Activated CD4-positive, alpha-beta T cell treated with anti-CD3 and anti-CD28 coated beads, Interleukin-2, amount 50 U/mL, for 1 hour (primary cell): ENCODE results near the gene PCLO.
"Not testable (repeated sequence)": the region's sequence is repeated elsewhere in the genome, so short reads cannot be mapped to it uniquely, and the experiment has no call there.

Experiments
- DNase-seq: peaks from one replicate; pipeline ENCODE4 v3.0.0-alpha.2; 2020

Gene PCLO

GRCh38 chr7:83130623-83131545, 31.8 kb downstream of the PCLO start:
- DNase-seq: no peak

GRCh38 chr7:83130191-83130590, 32.5 kb downstream of the PCLO start:
- no peak for DNase-seq

- DNase-seq: no peak
Observed at GRCh38 chr7:83119494-83119893, 43.2 kb downstream of the PCLO start.

GRCh38 chr7:83119026-83119382, 43.7 kb downstream of the PCLO start:
- no peak for DNase-seq

- no peak for DNase-seq
Observed at GRCh38 chr7:83118347-83119025, 44.2 kb downstream of the PCLO start.

GRCh38 chr7:83117466-83117865, 45.2 kb downstream of the PCLO start:
- DNase-seq: no peak

- DNase-seq: no peak
Observed at GRCh38 chr7:83111391-83111790, 51.3 kb downstream of the PCLO start.

- DNase-seq: no peak
Observed at GRCh38 chr7:83109352-83109751, 53.3 kb downstream of the PCLO start.

GRCh38 chr7:83105948-83106347, 56.7 kb downstream of the PCLO start:
- DNase-seq: no peak

GRCh38 chr7:83105063-83105462, 57.6 kb downstream of the PCLO start:
- DNase-seq: no peak

GRCh38 chr7:83101530-83101929, 61.2 kb downstream of the PCLO start:
- DNase-seq: no peak

GRCh38 chr7:83096065-83096580, 66.6 kb downstream of the PCLO start:
- no peak for DNase-seq

- no peak for DNase-seq
Observed at GRCh38 chr7:83085299-83085698, 77.4 kb downstream of the PCLO start.

- DNase-seq: not testable (repeated sequence)
Observed at GRCh38 chr7:83079879-83080278, 82.8 kb downstream of the PCLO start.

GRCh38 chr7:83077328-83077727, 85.4 kb downstream of the PCLO start:
- no peak for DNase-seq

GRCh38 chr7:83072576-83073517, 89.8 kb downstream of the PCLO start:
- DNase-seq: no peak

- DNase-seq: no peak
Observed at GRCh38 chr7:83065714-83066113, 97.0 kb downstream of the PCLO start.

- no peak for DNase-seq
Observed at GRCh38 chr7:83060218-83060617, 102.5 kb downstream of the PCLO start.

- no peak for DNase-seq
Observed at GRCh38 chr7:83058667-83059066, 104.0 kb downstream of the PCLO start.

- DNase-seq: no peak
Observed at GRCh38 chr7:83055197-83055596, 107.5 kb downstream of the PCLO start.

GRCh38 chr7:83054472-83054871, 108.2 kb downstream of the PCLO start:
- no peak for DNase-seq

GRCh38 chr7:83053965-83054364, 108.7 kb downstream of the PCLO start:
- DNase-seq: no peak

- DNase-seq: no peak
Observed at GRCh38 chr7:83040484-83040883, 122.2 kb downstream of the PCLO start.
